Liver (tissue), 3 donors: Measurements from ENCODE around the gene SORCS2.

Experiments used
- ATF3 ChIP-seq: IDR thresholded peaks from 2 replicates; pipeline ENCODE4 v1.6.1; 2016; ENCODE audit warnings: antibody characterized with exemption
- CTCF ChIP-seq: fragments of 150-350 bp; IDR thresholded peaks from 2 replicates; pipeline ENCODE4 v1.5.1; 2017; ENCODE audit warnings: improper control_type of control experiment, low read depth, low read length; ENCODE audit not compliant: missing input control
- EGR1 ChIP-seq, 2 donors: IDR thresholded peaks; 2 replicates each; pipeline ENCODE4 v1.6.1; 2016 to 2018; ENCODE audit warnings: antibody characterized with exemption in 2 of 2, low read depth in 2 of 2
- FOXA1 ChIP-seq: IDR thresholded peaks from 2 replicates; pipeline ENCODE4 v1.6.1; 2016; ENCODE audit warnings: antibody characterized with exemption
- FOXA2 ChIP-seq: IDR thresholded peaks from 2 replicates; pipeline ENCODE4 v1.6.1; 2016; ENCODE audit warnings: antibody characterized with exemption
- GABPA ChIP-seq, 2 donors: IDR thresholded peaks in 1 of 2; conservative IDR thresholded peaks in 1 of 2; 2 replicates each; pipeline ENCODE4 v1.6.1; 2016; ENCODE audit warnings: antibody characterized with exemption in 2 of 2, mild to moderate bottlenecking in 1 of 2, moderate library complexity in 1 of 2
- HNF4G ChIP-seq: IDR thresholded peaks from 2 replicates; pipeline ENCODE4 v1.6.1; 2016; ENCODE audit warnings: antibody characterized with exemption
- MAX ChIP-seq: IDR thresholded peaks from 2 replicates; pipeline ENCODE4 v1.6.1; 2016; ENCODE audit warnings: antibody characterized with exemption
- RAD21 ChIP-seq, 2 donors: IDR thresholded peaks; 2 replicates each; pipeline ENCODE4 v1.6.1; 2016; ENCODE audit warnings: antibody characterized with exemption in 2 of 2, mild to moderate bottlenecking in 2 of 2
- REST ChIP-seq: IDR thresholded peaks from 2 replicates; pipeline ENCODE4 v1.6.1; 2016; ENCODE audit warnings: antibody characterized with exemption, mild to moderate bottlenecking
- RXRA ChIP-seq, 2 donors: IDR thresholded peaks; 2 replicates each; pipeline ENCODE4 v1.6.1; 2017 to 2018; ENCODE audit warnings: antibody characterized with exemption in 2 of 2, mild to moderate bottlenecking in 1 of 2
- SP1 ChIP-seq: IDR thresholded peaks from 2 replicates; pipeline ENCODE4 v1.6.1; 2018; ENCODE audit warnings: antibody characterized with exemption, mild to moderate bottlenecking
- TAF1 ChIP-seq: conservative IDR thresholded peaks from 2 replicates; pipeline ENCODE4 v1.6.1; 2016; ENCODE audit warnings: antibody characterized with exemption, mild to moderate bottlenecking
- YY1 ChIP-seq: IDR thresholded peaks from 2 replicates; pipeline ENCODE4 v1.6.1; 2016; ENCODE audit warnings: antibody characterized with exemption, mild to moderate bottlenecking
- donor health status: healthy.
- donor health status: healthy.

- TF ChIP-seq CTCF, result no peak
- TF ChIP-seq SP1, result no peak
- TF ChIP-seq REST, result no peak
- no peak for TF ChIP-seq ATF3
- no peak for TF ChIP-seq RXRA (IDR thresholded peaks at IDR 0.05)
- TF ChIP-seq FOXA2, result no peak
- TF ChIP-seq YY1, result no peak
- TF ChIP-seq GABPA (IDR thresholded peaks at IDR 0.05 in 1 of 2, conservative IDR thresholded peaks at IDR 0.05 in 1 of 2), result no peak
- TF ChIP-seq EGR1 (IDR thresholded peaks at IDR 0.05; ENCODE audit: low read depth in 2 of 2), result no peak
- no peak for TF ChIP-seq TAF1
- no peak for TF ChIP-seq FOXA1
- no peak for TF ChIP-seq MAX
- no peak for TF ChIP-seq HNF4G
- no peak for TF ChIP-seq RAD21 (IDR thresholded peaks at IDR 0.05)
Measured at GRCh38 chr4:7367864-7368277, 175.5 kb downstream of the SORCS2 start.
